CD4-positive, alpha-beta T cell treated with Interleukin-6 at 100 ng/mL for 8 hours (primary cell): ENCODE data around the gene LRRTM3.

ENCODE experiments used
- DNase-seq: peaks from one replicate; pipeline ENCODE4 v3.0.0-alpha.2; 2020; ENCODE audit warnings: mixed read lengths, low spot score

LRRTM3 gene

GRCh38 chr10:66934711-66935110 is 8.9 kb downstream of the LRRTM3 start:
- DNase-seq: no peak

- no peak for DNase-seq
These were observed 15.1 kb downstream of the LRRTM3 start for GRCh38 chr10:66940965-66941364.

GRCh38 chr10:66941491-66941890 is 15.7 kb downstream of the LRRTM3 start:
- no peak for DNase-seq

GRCh38 chr10:66942407-66942806 is 16.6 kb downstream of the LRRTM3 start:
- DNase-seq: no peak

GRCh38 chr10:66943590-66943989 is 17.8 kb downstream of the LRRTM3 start:
- DNase-seq: no peak

- DNase-seq: no peak
These were observed 26.1 kb downstream of the LRRTM3 start for GRCh38 chr10:66951896-66952295.

GRCh38 chr10:66958466-66958865 is 32.6 kb downstream of the LRRTM3 start:
- DNase-seq: no peak

GRCh38 chr10:66964946-66965345 is 39.1 kb downstream of the LRRTM3 start:
- DNase-seq: no peak

- DNase-seq: no peak
These were observed 54.5 kb downstream of the LRRTM3 start for GRCh38 chr10:66980246-66980815.

- DNase-seq: no peak
These were observed 55.7 kb downstream of the LRRTM3 start for GRCh38 chr10:66981361-66982052.

- no peak for DNase-seq
These were observed 56.2 kb downstream of the LRRTM3 start for GRCh38 chr10:66982053-66982420.

GRCh38 chr10:66982792-66983474 is 57.1 kb downstream of the LRRTM3 start:
- no peak for DNase-seq

- DNase-seq: no peak
These were observed 57.6 kb downstream of the LRRTM3 start for GRCh38 chr10:66983475-66983818.

- no peak for DNase-seq
These were observed 64.5 kb downstream of the LRRTM3 start for GRCh38 chr10:66990143-66990830.

GRCh38 chr10:66996996-66997395 is 71.2 kb downstream of the LRRTM3 start:
- no peak for DNase-seq

- no peak for DNase-seq
These were observed 74.1 kb downstream of the LRRTM3 start for GRCh38 chr10:66999762-67000545.

GRCh38 chr10:67004690-67005089 is 78.9 kb downstream of the LRRTM3 start:
- DNase-seq: no peak

- DNase-seq: no peak
These were observed 80.1 kb downstream of the LRRTM3 start for GRCh38 chr10:67005981-67006380.

GRCh38 chr10:67011480-67011879 is 85.6 kb downstream of the LRRTM3 start:
- DNase-seq: no peak

GRCh38 chr10:67011981-67012380 is 86.1 kb downstream of the LRRTM3 start:
- DNase-seq: no peak

- DNase-seq: no peak
These were observed 89.4 kb downstream of the LRRTM3 start for GRCh38 chr10:67015225-67015624.

GRCh38 chr10:67017218-67017617 is 91.4 kb downstream of the LRRTM3 start:
- DNase-seq: no peak
